Peyer's patch (tissue), 4 donors: ENCODE data around the gene STXBP3. TPM values are rescaled to one million over a fixed set of nuclear protein-coding genes. Genes with fewer than 3 reads are reported as not detected.

Source experiments
- DNase-seq, 3 donors: peaks; one replicate each; pipeline ENCODE4 v3.0.0-alpha.2; 2017 to 2019
- H3K27ac ChIP-seq, 4 donors: fragments of 200-600 bp; sonication (generic); one replicate each; pipeline ENCODE4 v1.5.1; 2016 to 2019
- H3K27me3 ChIP-seq, 2 donors: fragments of 200-600 bp; sonication (generic); one replicate each; pipeline ENCODE4 v1.5.1; 2019
- H3K36me3 ChIP-seq, 3 donors: fragments of 200-600 bp; sonication (generic); one replicate each; pipeline ENCODE4 v1.5.1; 2016 to 2019
- H3K4me1 ChIP-seq, 4 donors: fragments of 200-600 bp; sonication (generic); one replicate each; pipeline ENCODE4 v1.5.1; 2016 to 2019
- H3K4me3 ChIP-seq, 4 donors: fragments of 200-600 bp; sonication (generic); 1 replicate in 3 of 4; 2 replicates in 1 of 4; pipeline ENCODE4 v1.5.1; 2016 to 2019; ENCODE audit warnings: mild to moderate bottlenecking in 1 of 4
- H3K9me3 ChIP-seq, 4 donors: fragments of 200-600 bp; sonication (generic); one replicate each; pipeline ENCODE4 v1.5.1; 2016 to 2019; ENCODE audit warnings: mild to moderate bottlenecking in 1 of 4
- CTCF ChIP-seq, 6 experiments: fragments of 450-650 bp in 4 of 6; fragments of 200-600 bp in 2 of 6; sonication (generic) in 1 of 6; IDR thresholded peaks; one replicate each; pipeline ENCODE4 v1.5.1; 2017 to 2019; ENCODE audit warnings: antibody characterized with exemption in 6 of 6, mild to moderate bottlenecking in 3 of 6, moderate library complexity in 1 of 6
- POLR2A ChIP-seq, 2 donors: fragments of 450-650 bp; IDR thresholded peaks; one replicate each; pipeline ENCODE4 v1.5.1; 2017; ENCODE audit warnings: antibody characterized with exemption in 2 of 2, mild to moderate bottlenecking in 2 of 2, moderate library complexity in 2 of 2
- total RNA-seq, 4 donors: library from RNA; depleted of rRNA; stranded (reverse); fragments of >200 nt; gene quantifications; one replicate each; pipeline ENCODE4 v1.1.0, GENCODE V29; 2016

STXBP3 gene
- total RNA-seq, 4 donors from 2014 or later: 51.3 to 106 (median 64.2) TPM

GRCh38 chr1:108716437-108717230 lies 29.8 kb upstream of the STXBP3 start:
- Histone ChIP-seq H3K4me1 (no peaks in the 10 kb centered on the region), H3K27me3 (no peaks in the 10 kb centered on the region), H3K36me3 (no peaks in the 10 kb centered on the region), H3K9me3 (no peaks in the 10 kb centered on the region), H3K27ac (no peak overlapping the region), H3K4me3 (no peak overlapping the region)
- TF ChIP-seq CTCF (IDR thresholded peaks at IDR 0.05) (no peak), POLR2A (IDR thresholded peaks at IDR 0.05) (no peak)
- DNase-seq: no peak

GRCh38 chr1:108717774-108718316 lies 28.6 kb upstream of the STXBP3 start:
- no peaks in the 10 kb centered on the region for H3K4me1 ChIP-seq
- TF ChIP-seq CTCF (IDR thresholded peaks at IDR 0.05): no peak
- no peak for TF ChIP-seq POLR2A (IDR thresholded peaks at IDR 0.05)
- H3K9me3 ChIP-seq: no peaks in the 10 kb centered on the region
- no peak overlapping the region for H3K4me3 ChIP-seq
- H3K27me3 ChIP-seq: no peaks in the 10 kb centered on the region
- no peak for DNase-seq
- H3K27ac ChIP-seq: no peak overlapping the region
- H3K36me3 ChIP-seq: no peaks in the 10 kb centered on the region

GRCh38 chr1:108718927-108719655 lies 27.4 kb upstream of the STXBP3 start:
- no peak for TF ChIP-seq POLR2A (IDR thresholded peaks at IDR 0.05)
- no peak for TF ChIP-seq CTCF (IDR thresholded peaks at IDR 0.05)
- Histone ChIP-seq H3K9me3 (no peaks in the 10 kb centered on the region), H3K27ac (no peak overlapping the region), H3K4me1 (no peaks in the 10 kb centered on the region), H3K4me3 (no peak overlapping the region), H3K36me3 (no peaks in the 10 kb centered on the region), H3K27me3 (no peaks in the 10 kb centered on the region)
- no peak for DNase-seq

- Histone ChIP-seq H3K36me3 (no peaks in the 10 kb centered on the region), H3K9me3 (no peaks in the 10 kb centered on the region), H3K27me3 (no peaks in the 10 kb centered on the region), H3K4me3 (no peak overlapping the region), H3K27ac (no peak overlapping the region), H3K4me1 (no peaks in the 10 kb centered on the region)
- no peak for DNase-seq
- TF ChIP-seq CTCF (IDR thresholded peaks at IDR 0.05) (no peak), POLR2A (IDR thresholded peaks at IDR 0.05) (no peak)
Observed at GRCh38 chr1:108719656-108720435, 26.6 kb upstream of the STXBP3 start.

GRCh38 chr1:108722292-108722691 lies 24.2 kb upstream of the STXBP3 start:
- Histone ChIP-seq H3K4me1 (no peaks in the 10 kb centered on the region), H3K27ac (peak overlapping the region in 1 of 4 donors; percentile 25), H3K9me3 (no peaks in the 10 kb centered on the region), H3K36me3 (no peaks in the 10 kb centered on the region), H3K27me3 (no peaks in the 10 kb centered on the region), H3K4me3 (no peak overlapping the region)
- no peak for TF ChIP-seq POLR2A (IDR thresholded peaks at IDR 0.05)
- TF ChIP-seq CTCF (IDR thresholded peaks at IDR 0.05): no peak
- DNase-seq: no peak
